ENCODE data around the gene OR52I2. TPM values are rescaled to one million over a fixed set of nuclear protein-coding genes. Genes with fewer than 3 reads are reported as not detected.

OR52I2 gene
- polyA plus RNA-seq (ENCODE audit: insufficient read length in 3 of 3), result under 1 TPM in 1 of 3 donors, not detected in 2; 0.03 TPM

GRCh38 chr11:4581443-4581842, at the start of gene OR52I2:
Gene OR52I2 (plus strand): TSS chr11:4581743.
- no peak for DNase-seq (ENCODE audit: low read depth in 3 of 3, low spot score in 2 of 3)

- no peak for DNase-seq (ENCODE audit: low read depth in 3 of 3, low spot score in 2 of 3)
These were observed 41.8 kb upstream of the OR52I2 start for GRCh38 chr11:4539603-4540219.

- no peak for DNase-seq (ENCODE audit: low read depth in 3 of 3, low spot score in 2 of 3)
These were observed 40.5 kb upstream of the OR52I2 start for GRCh38 chr11:4541071-4541470.

GRCh38 chr11:4543561-4543960, 38.0 kb upstream of the OR52I2 start:
- DNase-seq (ENCODE audit: low read depth in 3 of 3, low spot score in 2 of 3), result no peak

GRCh38 chr11:4544891-4545290, 36.7 kb upstream of the OR52I2 start, which contains the start of gene OR52M1:
Gene OR52M1 (plus strand): TSS chr11:4545191. CDS start chr11:4545191, 0 bp downstream.
- no peak for DNase-seq (ENCODE audit: low read depth in 3 of 3, low spot score in 2 of 3)

- no peak for DNase-seq (ENCODE audit: low read depth in 3 of 3, low spot score in 2 of 3)
These were observed 34.7 kb upstream of the OR52I2 start for GRCh38 chr11:4546878-4547277.

GRCh38 chr11:4547416-4547815, 34.1 kb upstream of the OR52I2 start:
- DNase-seq (ENCODE audit: low read depth in 3 of 3, low spot score in 2 of 3), result no peak

- DNase-seq (ENCODE audit: low read depth in 3 of 3, low spot score in 2 of 3), result no peak
These were observed 30.1 kb upstream of the OR52I2 start for GRCh38 chr11:4551346-4551979.

GRCh38 chr11:4559527-4560440, 21.8 kb upstream of the OR52I2 start:
- no peak for DNase-seq (ENCODE audit: low read depth in 3 of 3, low spot score in 2 of 3)

- peak in 2 of 3 donors; percentile 5 to 19 for DNase-seq (ENCODE audit: low read depth in 3 of 3, low spot score in 2 of 3)
These were observed 21.1 kb upstream of the OR52I2 start for GRCh38 chr11:4560467-4560866.

GRCh38 chr11:4565371-4565770, 16.2 kb upstream of the OR52I2 start:
- no peak for DNase-seq (ENCODE audit: low read depth in 3 of 3, low spot score in 2 of 3)

- DNase-seq (ENCODE audit: low read depth in 3 of 3, low spot score in 2 of 3), result no peak
These were observed 12.5 kb upstream of the OR52I2 start for GRCh38 chr11:4569075-4569474.

- no peak for DNase-seq (ENCODE audit: low read depth in 3 of 3, low spot score in 2 of 3)
These were observed 4.7 kb upstream of the OR52I2 start for GRCh38 chr11:4576880-4577279.

GRCh38 chr11:4577761-4578160, 3.8 kb upstream of the OR52I2 start:
- no peak for DNase-seq (ENCODE audit: low read depth in 3 of 3, low spot score in 2 of 3)

GRCh38 chr11:4578624-4579023, 2.9 kb upstream of the OR52I2 start:
- no peak for DNase-seq (ENCODE audit: low read depth in 3 of 3, low spot score in 2 of 3)

- DNase-seq (ENCODE audit: low read depth in 3 of 3, low spot score in 2 of 3), result no peak
These were observed 1.4 kb upstream of the OR52I2 start for GRCh38 chr11:4580124-4580523.

GRCh38 chr11:4589017-4589416, 7.5 kb downstream of the OR52I2 start:
- DNase-seq (ENCODE audit: low read depth in 3 of 3, low spot score in 2 of 3), result no peak

GRCh38 chr11:4593739-4594138, 12.2 kb downstream of the OR52I2 start, which contains the start of gene OR52I1:
Gene OR52I1 (plus strand): TSS chr11:4594039. CDS start chr11:4594039, 0 bp downstream.
- DNase-seq (ENCODE audit: low read depth in 3 of 3, low spot score in 2 of 3), result no peak

- DNase-seq (ENCODE audit: low read depth in 3 of 3, low spot score in 2 of 3), result no peak
These were observed 23.5 kb downstream of the OR52I2 start for GRCh38 chr11:4605057-4605456.

GRCh38 chr11:4606231-4607015, 24.9 kb downstream of the OR52I2 start:
- DNase-seq (ENCODE audit: low read depth in 3 of 3, low spot score in 2 of 3), result no peak
